ENCODE data around the gene ARHGAP22. TPM values are rescaled to one million over a fixed set of nuclear protein-coding genes. Genes with fewer than 3 reads are reported as not detected.

ARHGAP22 gene
- polyA plus RNA-seq, 3 donors, result 1.5 to 7.8 (median 1.9) TPM

DNA sequence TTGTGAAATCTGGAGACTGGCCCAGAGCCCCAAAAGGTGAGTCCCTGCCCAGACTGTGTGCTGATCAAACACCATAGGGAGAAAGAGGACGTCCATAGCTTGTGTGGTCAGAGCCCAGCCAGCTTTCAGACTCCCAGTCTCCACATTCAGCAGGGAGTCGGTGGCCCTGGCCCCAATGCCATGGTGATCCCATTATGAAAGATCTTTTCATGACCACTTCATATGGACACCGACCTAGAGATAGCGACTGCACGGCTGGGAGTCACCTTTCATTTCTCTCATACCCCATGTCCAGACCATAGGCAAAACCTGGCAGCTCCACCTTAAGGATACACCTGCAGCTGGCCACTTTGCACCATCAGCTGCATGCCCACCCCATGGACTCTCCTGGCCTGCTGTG lies 126.4 kb downstream of the ARHGAP22 start:
- Mint-ChIP-seq H3K27ac (no peak overlapping the region), H3K9me3 (no peaks in the 10 kb centered on the region), H3K4me3 (no peak overlapping the region), H3K36me3 (no peaks in the 10 kb centered on the region), H3K27me3 (ENCODE audit: low read depth in 3 of 3) (peaks cover 3 to 8% (median 7%) of the 10 kb centered on the region in 3 donors), H3K4me1 (peaks cover 21% of the 10 kb centered on the region)
- H3K36me3 ChIP-seq (replicated peaks in 1 of 2; ENCODE audit: control insufficient read depth in 1 of 2, insufficient read depth in 2 of 2, low read length in 2 of 2), result no peaks in the 10 kb centered on the region
- H3K4me1 ChIP-seq (ENCODE audit: control insufficient read depth in 1 of 2, insufficient read depth in 2 of 2, low read length in 2 of 2), result no peaks in the 10 kb centered on the region
- no peak overlapping the region for H3K9ac ChIP-seq (ENCODE audit: insufficient read depth, low read length, poor library complexity, severe bottlenecking)
- H3K27ac ChIP-seq (ENCODE audit: low read depth in 1 of 2, low read length in 2 of 2), result no peak overlapping the region
- H3K79me2 ChIP-seq (ENCODE audit: insufficient read depth, low read length), result no peaks in the 10 kb centered on the region
- no peaks in the 10 kb centered on the region for H3K27me3 ChIP-seq (ENCODE audit: control insufficient read depth in 2 of 2, insufficient read depth in 2 of 2, low read length in 2 of 2)
- H3K4me2 ChIP-seq (replicated peaks; ENCODE audit: extremely low read depth, low read length, poor library complexity, severe bottlenecking), result no peak overlapping the region
- WGBS (ENCODE audit: insufficient coverage), result 98% methylated on average over 5 of the region's 5 CpGs
- no peaks in the 10 kb centered on the region for H3K9me3 ChIP-seq (replicated peaks in 1 of 2; ENCODE audit: control insufficient read depth in 1 of 2, insufficient read depth in 1 of 2, low read length in 2 of 2)
- no peak overlapping the region for H3K4me3 ChIP-seq (replicated peaks in 1 of 3; ENCODE audit: low read depth in 2 of 3, low read length in 3 of 3)
- H4K20me1 ChIP-seq (ENCODE audit: insufficient read depth, low read length), result no peaks in the 10 kb centered on the region
- H2AFZ ChIP-seq (ENCODE audit: insufficient read depth, low read depth, low read length, poor library complexity, severe bottlenecking), result no peak overlapping the region
- TF ChIP-seq, protein P1, sequence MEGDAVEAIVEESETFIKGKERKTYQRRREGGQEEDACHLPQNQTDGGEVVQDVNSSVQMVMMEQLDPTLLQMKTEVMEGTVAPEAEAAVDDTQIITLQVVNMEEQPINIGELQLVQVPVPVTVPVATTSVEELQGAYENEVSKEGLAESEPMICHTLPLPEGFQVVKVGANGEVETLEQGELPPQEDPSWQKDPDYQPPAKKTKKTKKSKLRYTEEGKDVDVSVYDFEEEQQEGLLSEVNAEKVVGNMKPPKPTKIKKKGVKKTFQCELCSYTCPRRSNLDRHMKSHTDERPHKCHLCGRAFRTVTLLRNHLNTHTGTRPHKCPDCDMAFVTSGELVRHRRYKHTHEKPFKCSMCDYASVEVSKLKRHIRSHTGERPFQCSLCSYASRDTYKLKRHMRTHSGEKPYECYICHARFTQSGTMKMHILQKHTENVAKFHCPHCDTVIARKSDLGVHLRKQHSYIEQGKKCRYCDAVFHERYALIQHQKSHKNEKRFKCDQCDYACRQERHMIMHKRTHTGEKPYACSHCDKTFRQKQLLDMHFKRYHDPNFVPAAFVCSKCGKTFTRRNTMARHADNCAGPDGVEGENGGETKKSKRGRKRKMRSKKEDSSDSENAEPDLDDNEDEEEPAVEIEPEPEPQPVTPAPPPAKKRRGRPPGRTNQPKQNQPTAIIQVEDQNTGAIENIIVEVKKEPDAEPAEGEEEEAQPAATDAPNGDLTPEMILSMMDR (IDR thresholded peaks at IDR 0.05), result no peak
- no peak for DNase-seq
- intact Hi-C loops (cut with micrococcal nuclease), result no loop called here

DNA sequence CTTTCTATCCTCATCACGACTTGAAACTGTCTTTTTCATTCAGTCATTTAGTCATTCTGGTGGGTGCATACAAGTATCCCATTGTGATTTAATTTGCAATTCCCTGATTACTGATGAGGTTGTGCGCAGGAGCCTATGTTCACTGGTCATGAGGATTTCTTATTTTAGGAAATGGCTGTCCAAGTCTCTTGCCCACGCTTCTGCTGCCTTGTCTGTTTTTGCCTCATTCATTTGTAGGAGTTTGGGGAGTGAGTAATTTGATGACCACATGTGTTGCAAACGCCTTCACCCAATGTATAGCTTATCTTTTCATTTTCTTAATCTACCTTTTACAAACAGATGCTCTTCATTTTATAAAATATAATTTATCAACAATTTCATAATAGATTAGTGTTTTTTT lies 127.3 kb downstream of the ARHGAP22 start:
- WGBS (ENCODE audit: insufficient coverage), result 100% methylated on average over 1 of the region's 4 CpGs
- intact Hi-C loops (cut with micrococcal nuclease), result no loop called here
- H3K79me2 ChIP-seq (ENCODE audit: insufficient read depth, low read length), result no peaks in the 10 kb centered on the region

More for the DNA sequence above, 127.3 kb downstream of the ARHGAP22 start:
- H3K4me1 Mint-ChIP-seq, result peaks cover 21% of the 10 kb centered on the region
- no peak overlapping the region for H3K9ac ChIP-seq (ENCODE audit: insufficient read depth, low read length, poor library complexity, severe bottlenecking)
- H3K27me3 ChIP-seq (ENCODE audit: control insufficient read depth in 2 of 2, insufficient read depth in 2 of 2, low read length in 2 of 2), result no peaks in the 10 kb centered on the region
- H3K9me3 ChIP-seq (replicated peaks in 1 of 2; ENCODE audit: control insufficient read depth in 1 of 2, insufficient read depth in 1 of 2, low read length in 2 of 2), result no peaks in the 10 kb centered on the region
- H3K36me3 Mint-ChIP-seq, result no peaks in the 10 kb centered on the region
- H3K27ac ChIP-seq (ENCODE audit: low read depth in 1 of 2, low read length in 2 of 2), result no peak overlapping the region
- DNase-seq, result no peak
- H2AFZ ChIP-seq (ENCODE audit: insufficient read depth, low read depth, low read length, poor library complexity, severe bottlenecking), result no peak overlapping the region
- H3K36me3 ChIP-seq (replicated peaks in 1 of 2; ENCODE audit: control insufficient read depth in 1 of 2, insufficient read depth in 2 of 2, low read length in 2 of 2), result no peaks in the 10 kb centered on the region
- peaks cover 3 to 9% (median 8%) of the 10 kb centered on the region in 3 donors for H3K27me3 Mint-ChIP-seq (ENCODE audit: low read depth in 3 of 3)
- H3K4me3 Mint-ChIP-seq, result no peak overlapping the region
- H3K4me3 ChIP-seq (replicated peaks in 1 of 3; ENCODE audit: low read depth in 2 of 3, low read length in 3 of 3), result no peak overlapping the region
- H3K27ac Mint-ChIP-seq, result no peak overlapping the region
- TF ChIP-seq, protein P1 (IDR thresholded peaks at IDR 0.05), result no peak
- H3K4me1 ChIP-seq (ENCODE audit: control insufficient read depth in 1 of 2, insufficient read depth in 2 of 2, low read length in 2 of 2), result no peaks in the 10 kb centered on the region
- H3K9me3 Mint-ChIP-seq, result no peaks in the 10 kb centered on the region
- no peaks in the 10 kb centered on the region for H4K20me1 ChIP-seq (ENCODE audit: insufficient read depth, low read length)
- H3K4me2 ChIP-seq (replicated peaks; ENCODE audit: extremely low read depth, low read length, poor library complexity, severe bottlenecking), result no peak overlapping the region

Measured in CD14-positive monocyte (primary cell).